Endothelial cell of umbilical vein (primary cell): ENCODE measurements around the gene LCAT. TPM values are rescaled to one million over a fixed set of nuclear protein-coding genes. Genes with fewer than 3 reads are reported as not detected.

Experiments used
- BruUV-seq: library from RNA; stranded (reverse); fragments of 400-500 nt; replicated peaks from 2 replicates; lab custom pipeline; 2021; lab: Mats Ljungman, UMichigan
- CTCF ChIA-PET: fragments of 300-600, 350-600 bp; sonication (Branson Sonifier 250); formaldehyde crosslinking; loops from one replicate; lab custom pipeline; 2021; ENCODE audit warnings: antibody characterized with exemption, inconsistent platforms; lab: Charles Lee
- POLR2A ChIA-PET: fragments of 300-600, 350-600 bp; sonication (Branson Sonifier 250); formaldehyde crosslinking; loops from one replicate; lab custom pipeline; 2021; ENCODE audit warnings: antibody characterized with exemption, inconsistent platforms; lab: Charles Lee
- DNase-seq: peaks from one replicate; pipeline ENCODE4 v3.0.0-alpha.2; 2011; ENCODE audit warnings: low read depth, low spot score
- FAIRE-seq: peaks from 2 replicates; lab custom pipeline; 2011; peaks lifted over from hg19 to GRCh38; lab: Jason Lieb, UNC
- H2AFZ ChIP-seq: 2 replicates; pipeline ENCODE4 v1.6.0; 2012; ENCODE audit warnings: low read depth, low read length, control low read depth, inconsistent platforms
- H3K27ac ChIP-seq: 2 replicates; pipeline ENCODE4 v1.5.1; 2011; ENCODE audit warnings: low read depth, mild to moderate bottlenecking, control low read depth, low read length, moderate library complexity; ENCODE audit not compliant: insufficient read depth
- H3K27me3 ChIP-seq, 2 experiments: 2 replicates each; pipeline versions ENCODE4 v1.6.0 to v1.6.1; 2011; ENCODE audit warnings: low read length in 2 of 2, mixed read lengths in 1 of 2; ENCODE audit not compliant: control insufficient read depth in 2 of 2, insufficient read depth in 2 of 2
- H3K36me3 ChIP-seq, 2 experiments: 2 replicates in 1 of 2; 3 replicates in 1 of 2; pipeline ENCODE4 v1.5.1; 2011; ENCODE audit warnings: low read length in 2 of 2, mild to moderate bottlenecking in 1 of 2, moderate library complexity in 1 of 2; ENCODE audit not compliant: control insufficient read depth in 2 of 2, insufficient read depth in 2 of 2; ENCODE audit errors: extremely low read depth in 1 of 2
- H3K4me1 ChIP-seq: 3 replicates; pipeline ENCODE4 v1.5.1; 2011; ENCODE audit warnings: mild to moderate bottlenecking, low read length; ENCODE audit not compliant: control insufficient read depth, insufficient read depth; ENCODE audit errors: extremely low read depth
- H3K4me2 ChIP-seq: 2 replicates; pipeline ENCODE4 v1.6.1; 2011; ENCODE audit warnings: low read length, control low read depth, mixed read lengths; ENCODE audit not compliant: insufficient read depth
- H3K4me3 ChIP-seq, 3 experiments: fragments of 200-600 bp in 1 of 3; sonication (generic), shearing (Covaris generic) in 1 of 3; replicated peaks in 1 of 3; 2 replicates each; pipeline ENCODE4 v1.5.1; 2011 to 2016; ENCODE audit warnings: control low read depth in 3 of 3, low read length in 3 of 3, mild to moderate bottlenecking in 2 of 3, inconsistent platforms in 1 of 3, low read depth in 1 of 3, moderate library complexity in 1 of 3; ENCODE audit not compliant: insufficient read depth in 1 of 3
- H3K79me2 ChIP-seq: 2 replicates; pipeline ENCODE4 v1.6.0; 2012; ENCODE audit warnings: low read length, inconsistent platforms; ENCODE audit not compliant: control insufficient read depth, insufficient read depth
- H3K9ac ChIP-seq: replicated peaks from 2 replicates; pipeline ENCODE3; 2011; ENCODE audit warnings: low read length, control low read depth; ENCODE audit not compliant: insufficient read depth; ENCODE audit errors: extremely low read depth
- H3K9me1 ChIP-seq: replicated peaks from 3 replicates; pipeline ENCODE4 v1.6.0; 2011; ENCODE audit warnings: mild to moderate bottlenecking, low read length; ENCODE audit not compliant: control insufficient read depth, insufficient read depth; ENCODE audit errors: extremely low read depth
- H3K9me3 ChIP-seq: replicated peaks from 2 replicates; pipeline ENCODE4 v1.5.1; 2012; ENCODE audit warnings: low read length, inconsistent platforms; ENCODE audit not compliant: control insufficient read depth, insufficient read depth
- H4K20me1 ChIP-seq: replicated peaks from 2 replicates; pipeline ENCODE3; 2011; ENCODE audit warnings: mild to moderate bottlenecking, low read length; ENCODE audit not compliant: control insufficient read depth, insufficient read depth; ENCODE audit errors: extremely low read depth
- CTCF ChIP-seq, 2 donors: IDR thresholded peaks; 1 replicate in 1 of 2; 2 replicates in 1 of 2; pipeline ENCODE4 v1.5.1; 2011; ENCODE audit warnings: low read length in 2 of 2, mild to moderate bottlenecking in 2 of 2, moderate library complexity in 2 of 2, control low read depth in 1 of 2, inconsistent platforms in 1 of 2, low read depth in 1 of 2; ENCODE audit not compliant: insufficient read depth in 1 of 2; ENCODE audit errors: extremely low read depth in 1 of 2
- EZH2 ChIP-seq: IDR thresholded peaks from 2 replicates; pipeline ENCODE4 v1.6.1; 2012; ENCODE audit warnings: borderline replicate concordance, low read depth, mild to moderate bottlenecking, moderate library complexity, low read length, inconsistent platforms; ENCODE audit not compliant: severe bottlenecking
- FOS ChIP-seq: IDR thresholded peaks from 2 replicates; pipeline ENCODE4 v1.6.1; 2011; ENCODE audit warnings: mild to moderate bottlenecking, low read length, moderate library complexity, borderline replicate concordance; ENCODE audit not compliant: insufficient read depth
- GATA2 ChIP-seq: IDR thresholded peaks from 2 replicates; pipeline ENCODE4 v1.7.0; 2011; ENCODE audit warnings: low read depth, mild to moderate bottlenecking, moderate library complexity, mixed read lengths, low read length; ENCODE audit not compliant: insufficient read length, insufficient read depth
- JUN ChIP-seq: IDR thresholded peaks from 2 replicates; pipeline ENCODE4 v1.6.1; 2011; ENCODE audit warnings: borderline replicate concordance, low read depth; ENCODE audit not compliant: insufficient read length, insufficient read depth
- MAX ChIP-seq: IDR thresholded peaks from 2 replicates; pipeline ENCODE4 v1.6.1; 2011; ENCODE audit not compliant: insufficient read depth, insufficient read length
- MYC ChIP-seq: IDR thresholded peaks from one replicate; pipeline ENCODE4 v1.6.1; 2011; ENCODE audit warnings: mild to moderate bottlenecking, low read depth, low read length
- POLR2A ChIP-seq: IDR thresholded peaks from 2 replicates; pipeline ENCODE4 v1.6.1; 2012; ENCODE audit warnings: low read depth, mild to moderate bottlenecking, control low read depth, low read length
- POLR2AphosphoS5 ChIP-seq: IDR thresholded peaks from 2 replicates; pipeline ENCODE4 v1.6.1; 2012; ENCODE audit warnings: low read depth, mild to moderate bottlenecking, control low read depth, low read length, moderate library complexity; ENCODE audit not compliant: insufficient read depth
- dilution Hi-C: fragments of 300-500 bp; cut with MboI; formaldehyde crosslinking; loops from one replicate; pipeline ENCODE4 v1.15.0; 2019; ENCODE audit warnings: low sequenced_read_pairs; ENCODE audit not compliant: extremely low pct_ligation_motif_present
- intact Hi-C: fragments of 100-400 bp; cut with micrococcal nuclease; formaldehyde crosslinking; loops from one replicate; pipeline ENCODE4 v1.10.0; 2022
- polyA plus RNA-seq, 4 experiments: library from polyadenylated mRNA; depleted of rRNA in 3 of 4; stranded (reverse) in 3 of 4; unstranded in 1 of 4; fragments of >200 nt; gene quantifications; 2 replicates each; pipeline versions ENCODE4 v1.2.1 to v1.2.3, GENCODE V29; 2011 to 2012; ENCODE audit warnings: missing spikeins in 1 of 4
- total RNA-seq: library from RNA; stranded (reverse); gene quantifications from 2 replicates; pipeline ENCODE4 v1.2.3, GENCODE V29; 2021

Gene LCAT
- total and polyA plus RNA-seq, 2 donors (not counting 3 experiments of a cell fraction or from before 2014, with no cell fraction given), result 22.6 to 46.1 TPM

DNA sequence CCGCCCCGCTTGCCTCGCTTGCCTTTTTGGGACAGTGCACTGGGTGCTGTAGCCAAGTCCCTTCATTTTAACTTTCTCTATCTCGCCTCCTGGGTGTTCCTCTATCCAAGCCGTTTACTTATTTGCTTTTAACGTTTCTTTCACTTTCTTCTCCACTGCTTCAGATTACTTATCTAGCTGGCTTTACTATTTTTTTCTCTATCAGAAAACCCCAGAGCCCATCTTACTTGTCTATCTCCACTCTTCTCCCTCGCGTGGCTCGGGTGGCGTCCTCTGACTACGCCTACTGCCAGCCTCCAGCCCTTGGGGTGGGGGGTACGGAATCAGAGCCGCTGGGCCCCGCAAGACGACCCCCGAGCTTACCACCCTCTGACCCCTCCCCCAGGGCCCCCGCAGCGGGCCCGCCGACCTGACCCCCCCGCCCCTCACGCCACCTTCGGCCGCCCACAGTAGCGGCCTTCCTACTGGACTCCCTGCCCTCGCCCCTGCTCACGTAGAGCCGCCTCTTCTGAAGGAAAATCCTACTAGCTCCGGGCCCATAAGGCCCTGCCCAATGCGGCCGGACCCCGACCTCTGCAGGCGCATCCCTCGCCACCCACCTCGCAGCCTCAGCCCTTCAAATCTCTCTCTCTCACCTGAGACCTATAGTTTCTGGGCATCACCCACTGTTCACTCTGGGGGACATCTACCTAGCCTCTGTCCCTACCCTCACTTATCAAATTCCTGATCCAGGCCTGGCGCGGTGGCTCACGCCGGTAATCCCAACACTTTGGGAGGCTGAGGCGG is 25.5 kb upstream of the LCAT start:
- no peaks in the 10 kb centered on the region for H3K9me1 ChIP-seq
- dilution Hi-C loops (no loop called here), intact Hi-C loops (no loop called here)
- H3K4me2 ChIP-seq, result peak overlapping the region; percentile 78
- ChIA-PET CTCF (interaction anchor here (1.0 to 1.3 kb wide), 3 partner anchors 11 to 153 kb away, joined by 3 to 6 read pairs (median 3); no protein-coding TSS in a partner anchor), POLR2A (no interaction called here)
- no peak for FAIRE-seq
- peak; percentile 20 for DNase-seq
- peak overlapping the region; percentile 49 to 97 (median 92) for H3K4me3 ChIP-seq
- H3K9ac ChIP-seq, result peak overlapping the region; percentile 91
- no peak for TF ChIP-seq CTCF (IDR thresholded peaks at IDR 0.05; ENCODE audit: extremely low read depth in 1 of 2, insufficient read depth in 1 of 2, low read depth in 1 of 2, low read length in 2 of 2)
- TF ChIP-seq POLR2A, result no peak
- TF ChIP-seq POLR2AphosphoS5, result no peak
- TF ChIP-seq EZH2, result no peak
- TF ChIP-seq JUN, result no peak
- TF ChIP-seq FOS, result no peak
- TF ChIP-seq MAX, result no peak
- TF ChIP-seq MYC, result no peak
- TF ChIP-seq GATA2, result no peak
- BruUV-seq, result no TSS peak
- H3K27me3 ChIP-seq, result no peaks in the 10 kb centered on the region
- peak overlapping the region; percentile 77 for H2AFZ ChIP-seq
- H3K79me2 ChIP-seq, result peaks cover 37% of the 10 kb centered on the region
- no peaks in the 10 kb centered on the region for H4K20me1 ChIP-seq
- H3K36me3 ChIP-seq, result no peaks in the 10 kb centered on the region
- H3K4me1 ChIP-seq, result peaks cover 22% of the 10 kb centered on the region
- peak overlapping the region; percentile 70 for H3K27ac ChIP-seq
- no peaks in the 10 kb centered on the region for H3K9me3 ChIP-seq
